HG03064 (cell line): ENCODE data around the gene FADS6.

Experiments used
- ATAC-seq: cut with Tn5 transposase; IDR thresholded peaks from one replicate; pipeline ENCODE4 v1.9.1; 2021; ENCODE audit warnings: low read depth; ENCODE audit not compliant: unreplicated experiment

The FADS6 gene

DNA sequence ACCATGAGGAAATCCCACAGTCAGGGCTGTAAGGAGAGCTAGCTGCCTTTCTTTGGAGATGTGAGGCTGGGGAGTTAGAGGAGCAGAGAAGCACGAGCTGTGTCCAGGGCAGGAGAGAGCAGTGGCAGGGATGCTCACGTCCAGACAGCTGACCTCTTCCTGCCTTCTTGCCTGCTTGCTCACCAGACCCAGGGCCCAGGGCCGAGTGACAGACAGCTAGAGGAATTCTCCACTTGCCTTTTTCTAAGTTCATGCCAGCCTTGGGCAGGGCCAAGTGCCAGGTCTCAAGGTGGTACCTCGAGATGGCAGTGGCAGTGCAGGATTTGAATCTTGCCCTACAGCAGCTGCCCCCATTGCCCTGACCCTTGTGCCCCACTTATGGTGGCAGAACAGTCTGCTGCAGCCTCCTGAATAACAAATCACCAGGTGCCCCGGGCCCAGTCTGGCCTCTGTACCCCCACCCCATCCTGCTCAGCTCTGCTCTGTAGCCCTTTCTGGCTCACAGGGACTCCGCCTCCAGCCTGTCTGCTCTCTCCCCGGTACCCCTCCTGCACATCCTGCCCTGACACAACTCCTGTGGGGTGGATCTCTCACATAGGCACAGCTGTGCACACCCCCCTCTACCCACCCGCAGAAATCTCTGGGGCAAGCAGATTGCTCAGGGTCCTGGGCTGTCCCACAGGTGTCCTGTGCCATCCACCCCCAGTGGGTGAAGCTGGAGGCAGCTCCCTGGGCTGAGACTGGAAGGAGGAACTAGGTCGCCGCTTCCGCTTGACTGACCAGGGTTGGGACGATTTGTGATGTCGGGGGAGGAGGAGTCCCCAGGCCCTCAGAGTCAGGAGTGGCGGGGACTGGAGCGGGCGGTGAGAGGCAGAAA lies 59.7 kb downstream of the FADS6 start:
- ATAC-seq: no peak

DNA sequence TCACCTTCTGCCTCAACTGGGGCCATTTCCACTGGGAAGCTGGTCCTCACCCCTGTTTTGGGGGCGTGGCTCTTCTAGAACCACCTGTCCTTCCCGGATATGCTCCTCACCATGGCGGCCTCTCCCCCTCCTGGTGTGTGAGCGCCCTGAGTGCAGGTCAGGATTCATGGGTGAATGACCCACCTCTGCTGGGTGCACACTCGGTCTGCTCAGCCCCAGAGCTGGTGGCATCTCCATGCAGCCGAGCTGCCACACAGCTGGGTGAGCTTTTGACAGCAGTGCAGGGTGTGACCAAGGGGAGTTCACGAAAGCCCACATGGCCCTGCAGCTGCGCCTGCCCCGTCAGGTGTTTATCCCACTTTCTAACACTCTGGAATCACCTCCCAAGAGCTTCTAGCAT lies 61.0 kb downstream of the FADS6 start:
- ATAC-seq: no peak

- ATAC-seq: no peak
Observed at GRCh38 chr17:74831444-74832146, 61.8 kb downstream of the FADS6 start.

- no peak for ATAC-seq
Observed at GRCh38 chr17:74830861-74831260, 62.6 kb downstream of the FADS6 start.

DNA sequence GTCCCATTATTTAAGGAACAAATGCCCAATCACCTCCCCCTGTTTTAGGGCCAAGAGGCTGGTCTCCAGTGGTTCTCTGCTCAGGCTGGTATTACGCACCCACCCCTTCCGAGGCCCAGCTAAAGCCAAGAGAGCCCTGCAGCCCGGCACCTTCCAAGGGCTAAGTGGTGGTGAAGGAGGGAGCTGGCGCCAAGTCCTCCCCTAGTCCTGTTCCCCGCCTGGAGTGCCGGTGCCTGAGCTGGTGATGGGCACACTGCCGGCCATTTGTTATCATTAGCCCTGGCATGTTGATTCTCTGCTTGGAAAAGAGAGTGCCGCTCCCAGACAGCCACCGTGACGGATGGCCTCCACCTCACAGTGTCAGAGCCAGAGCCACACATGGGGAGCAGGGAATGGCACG lies 65.6 kb downstream of the FADS6 start:
- ATAC-seq: no peak
